Gastroesophageal sphincter (tissue), 2 donors: Measurements from ENCODE around the gene GMIP.

Experiments
- EP300 ChIP-seq: sonication (generic); formaldehyde crosslinking; IDR thresholded peaks from one replicate; pipeline ENCODE4 v1.6.1; 2017; ENCODE audit warnings: antibody characterized with exemption, mild to moderate bottlenecking
- POLR2AphosphoS5 ChIP-seq: sonication (generic); formaldehyde crosslinking; IDR thresholded peaks from one replicate; pipeline ENCODE4 v1.6.1; 2017; ENCODE audit warnings: antibody characterized with exemption

- TF ChIP-seq EP300 (no peak), POLR2AphosphoS5 (no peak)
Measured at GRCh38 chr19:19610376-19611202, 32.9 kb downstream of the GMIP start.
